NCI-H524 (cell line): ENCODE measurements around the gene TMC1.
"Not testable (repeated sequence)": the region's sequence is repeated elsewhere in the genome, so short reads cannot be mapped to it uniquely, and the experiment has no call there.

ENCODE experiments used
- DNase-seq, 2 experiments: peaks; one replicate each; lab custom pipeline; 2025; lab: John Stamatoyannopoulos, UW

Gene TMC1

GRCh38 chr9:72526901-72527800, 5.7 kb downstream of the TMC1 start:
- no peak for DNase-seq

- no peak for DNase-seq
Measured at GRCh38 chr9:72527801-72528195, 6.4 kb downstream of the TMC1 start.

- DNase-seq: no peak
Measured at GRCh38 chr9:72529531-72529930, 8.1 kb downstream of the TMC1 start.

GRCh38 chr9:72533322-72533721, 11.9 kb downstream of the TMC1 start:
- DNase-seq: no peak

- DNase-seq: no peak
Measured at GRCh38 chr9:72534931-72535330, 13.5 kb downstream of the TMC1 start.

- DNase-seq: no peak
Measured at GRCh38 chr9:72537011-72537545, 15.7 kb downstream of the TMC1 start.

- no peak for DNase-seq
Measured at GRCh38 chr9:72537671-72538070, 16.3 kb downstream of the TMC1 start.

GRCh38 chr9:72538921-72539702, 17.7 kb downstream of the TMC1 start:
- DNase-seq: no peak

GRCh38 chr9:72539824-72540347, 18.5 kb downstream of the TMC1 start:
- peak in 1 of 2 experiments; percentile 7 for DNase-seq

GRCh38 chr9:72540348-72540873, 19.0 kb downstream of the TMC1 start:
- DNase-seq: no peak

GRCh38 chr9:72542537-72542833, 21.1 kb downstream of the TMC1 start:
- not testable (repeated sequence) for DNase-seq

GRCh38 chr9:72542917-72543316, 21.5 kb downstream of the TMC1 start:
- DNase-seq: no peak

- peak; percentile 44 to 56 for DNase-seq
Measured at GRCh38 chr9:72551306-72551705, 29.9 kb downstream of the TMC1 start.

- DNase-seq: no peak
Measured at GRCh38 chr9:72552356-72552755, 30.9 kb downstream of the TMC1 start.

- no peak for DNase-seq
Measured at GRCh38 chr9:72554221-72554641, 32.8 kb downstream of the TMC1 start.

GRCh38 chr9:72557549-72557948, 36.1 kb downstream of the TMC1 start:
- DNase-seq: no peak

- no peak for DNase-seq
Measured at GRCh38 chr9:72560086-72560485, 38.7 kb downstream of the TMC1 start.

GRCh38 chr9:72563806-72564205, 42.4 kb downstream of the TMC1 start:
- DNase-seq: no peak

GRCh38 chr9:72564479-72565281, 43.3 kb downstream of the TMC1 start:
- no peak for DNase-seq

- no peak for DNase-seq
Measured at GRCh38 chr9:72565535-72565934, 44.1 kb downstream of the TMC1 start.

GRCh38 chr9:72574156-72574810, 52.9 kb downstream of the TMC1 start:
- no peak for DNase-seq
